Kidney epithelial cell (primary cell): ENCODE data around the gene STK32B. TPM values are rescaled to one million over a fixed set of nuclear protein-coding genes. Genes with fewer than 3 reads are reported as not detected.

Experiments
- DNase-seq: peaks from one replicate; pipeline ENCODE4 v3.0.0-alpha.2; 2010; ENCODE audit warnings: low read depth
- H3K27me3 ChIP-seq: 2 replicates; pipeline ENCODE4 v1.6.0; 2011; ENCODE audit warnings: low read length; ENCODE audit not compliant: control insufficient read depth, insufficient read depth
- H3K36me3 ChIP-seq: 2 replicates; pipeline ENCODE4 v1.5.1; 2011; ENCODE audit warnings: low read length; ENCODE audit not compliant: control insufficient read depth, insufficient read depth
- H3K4me3 ChIP-seq: 2 replicates; pipeline ENCODE4 v1.5.1; 2011; ENCODE audit warnings: low read depth, mild to moderate bottlenecking, control low read depth, low read length
- total RNA-seq: library from RNA; depleted of rRNA; stranded (reverse); fragments of >200 nt; gene quantifications from 2 replicates; pipeline ENCODE4 v1.2.3, GENCODE V29; 2015
- TF ChIP-seq, protein P1 (sequence below): IDR thresholded peaks from 2 replicates; pipeline ENCODE4 v1.5.1; 2011; ENCODE audit warnings: mild to moderate bottlenecking, moderate library complexity, low read length, control low read depth, inconsistent platforms; ENCODE audit not compliant: insufficient read depth, poor library complexity, severe bottlenecking

The STK32B gene
- total RNA-seq, 1 donor from 2014 or later: 3.6 TPM

- H3K27me3 ChIP-seq: no peaks in the 10 kb centered on the region
- TF ChIP-seq, protein P1, sequence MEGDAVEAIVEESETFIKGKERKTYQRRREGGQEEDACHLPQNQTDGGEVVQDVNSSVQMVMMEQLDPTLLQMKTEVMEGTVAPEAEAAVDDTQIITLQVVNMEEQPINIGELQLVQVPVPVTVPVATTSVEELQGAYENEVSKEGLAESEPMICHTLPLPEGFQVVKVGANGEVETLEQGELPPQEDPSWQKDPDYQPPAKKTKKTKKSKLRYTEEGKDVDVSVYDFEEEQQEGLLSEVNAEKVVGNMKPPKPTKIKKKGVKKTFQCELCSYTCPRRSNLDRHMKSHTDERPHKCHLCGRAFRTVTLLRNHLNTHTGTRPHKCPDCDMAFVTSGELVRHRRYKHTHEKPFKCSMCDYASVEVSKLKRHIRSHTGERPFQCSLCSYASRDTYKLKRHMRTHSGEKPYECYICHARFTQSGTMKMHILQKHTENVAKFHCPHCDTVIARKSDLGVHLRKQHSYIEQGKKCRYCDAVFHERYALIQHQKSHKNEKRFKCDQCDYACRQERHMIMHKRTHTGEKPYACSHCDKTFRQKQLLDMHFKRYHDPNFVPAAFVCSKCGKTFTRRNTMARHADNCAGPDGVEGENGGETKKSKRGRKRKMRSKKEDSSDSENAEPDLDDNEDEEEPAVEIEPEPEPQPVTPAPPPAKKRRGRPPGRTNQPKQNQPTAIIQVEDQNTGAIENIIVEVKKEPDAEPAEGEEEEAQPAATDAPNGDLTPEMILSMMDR: no peak
- no peaks in the 10 kb centered on the region for H3K36me3 ChIP-seq
- no peak for DNase-seq
- H3K4me3 ChIP-seq: no peak overlapping the region
These were observed 306.6 kb downstream of the STK32B start for GRCh38 chr4:5357870-5358269.

- TF ChIP-seq, protein P1: no peak
- no peak for DNase-seq
These were observed 310.7 kb downstream of the STK32B start for GRCh38 chr4:5361968-5362367.

DNA sequence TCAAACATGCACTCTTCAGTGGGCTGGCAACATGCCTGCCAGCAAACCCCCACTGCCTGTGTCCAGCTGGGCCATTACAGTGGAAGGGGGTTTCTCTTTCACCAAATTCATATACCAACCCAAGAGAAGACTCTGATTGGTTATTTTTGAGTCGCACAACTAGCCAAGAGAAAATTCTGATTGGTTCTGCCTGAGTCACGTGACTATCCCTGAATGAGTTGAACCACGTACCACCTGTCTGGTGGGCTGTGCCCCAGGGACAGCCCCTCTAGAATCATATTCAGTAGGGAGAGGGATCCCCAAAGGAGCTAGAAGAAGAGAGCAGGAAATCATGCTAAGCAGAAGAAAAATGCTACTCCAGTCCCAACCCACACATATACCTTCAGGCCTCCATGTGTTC is 313.1 kb downstream of the STK32B start:
- no peak for DNase-seq
- Histone ChIP-seq H3K36me3 (no peaks in the 10 kb centered on the region), H3K27me3 (no peaks in the 10 kb centered on the region), H3K4me3 (no peak overlapping the region)
- TF ChIP-seq, protein P1: no peak

More at GRCh38 chr4:5361968-5362367, 310.7 kb downstream of the STK32B start:
- no peak overlapping the region for H3K4me3 ChIP-seq
- no peaks in the 10 kb centered on the region for H3K27me3 ChIP-seq
- no peaks in the 10 kb centered on the region for H3K36me3 ChIP-seq

- no peaks in the 10 kb centered on the region for H3K36me3 ChIP-seq
- no peaks in the 10 kb centered on the region for H3K27me3 ChIP-seq
- H3K4me3 ChIP-seq: no peak overlapping the region
- DNase-seq: peak; percentile 85
- TF ChIP-seq, protein P1: no peak
These were observed 314.1 kb downstream of the STK32B start for GRCh38 chr4:5365071-5366008.

DNA sequence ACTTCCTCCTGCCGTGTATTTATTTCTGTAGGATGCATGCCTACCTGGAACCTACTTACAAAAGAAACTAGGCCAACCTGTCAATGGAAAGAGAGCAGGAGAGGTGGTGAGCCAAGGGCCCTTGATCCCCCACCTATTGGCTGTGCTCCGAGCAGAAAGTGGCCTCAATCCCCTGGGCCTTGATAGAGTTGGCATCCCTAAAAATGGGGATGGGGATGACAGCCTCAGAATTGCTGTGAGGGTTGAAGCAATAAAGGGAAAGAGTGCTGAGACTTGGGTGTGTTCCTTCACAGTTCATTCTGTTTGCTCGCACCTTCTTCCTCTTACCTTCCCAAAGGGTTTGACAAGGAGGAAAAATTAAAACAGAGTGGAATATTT is 314.7 kb downstream of the STK32B start:
- no peak for DNase-seq
- no peaks in the 10 kb centered on the region for H3K36me3 ChIP-seq
- no peak overlapping the region for H3K4me3 ChIP-seq
- TF ChIP-seq, protein P1: no peak
- H3K27me3 ChIP-seq: no peaks in the 10 kb centered on the region
